ENCODE results near the gene DND1.
"Not testable (repeated sequence)": the region's sequence is repeated elsewhere in the genome, so short reads cannot be mapped to it uniquely, and the experiment has no call there.

DND1 gene

GRCh38 chr5:140673187-140673976 is at the start of gene DND1:
Gene DND1, minus strand, starts transcription at chr5:140673576. Its CDS starts 34 bp downstream, at chr5:140673542.
- no peaks in the 10 kb centered on the region for H3K79me2 ChIP-seq
- no peak within 1 kb of the TSS for H3K27ac ChIP-seq
- H3K4me3 ChIP-seq (ENCODE audit: low read depth, low read length) = no peak within 1 kb of the TSS
- H2AFZ ChIP-seq = peak within 1 kb of the TSS; percentile 8
- H3K9me3 ChIP-seq (ENCODE audit: control insufficient read depth, low read length) = no peaks in the 10 kb centered on the region
- H3K4me1 ChIP-seq = no peaks in the 10 kb centered on the region
- no peak within 1 kb of the TSS for H3K9ac ChIP-seq
- TF ChIP-seq CTCF (IDR thresholded peaks at IDR 0.05) = no peak
- H3K27me3 ChIP-seq (ENCODE audit: control insufficient read depth, insufficient read depth, low read length) = no peaks in the 10 kb centered on the region
- no peak within 1 kb of the TSS for H3K4me2 ChIP-seq (ENCODE audit: low read length)
- H3K36me3 ChIP-seq (ENCODE audit: control insufficient read depth, insufficient read depth, low read length) = no peaks in the 10 kb centered on the region

- not testable (repeated sequence) for H3K4me3 ChIP-seq (ENCODE audit: low read depth, low read length); H3K9ac ChIP-seq; H3K27ac ChIP-seq; H2AFZ ChIP-seq; H3K4me2 ChIP-seq (ENCODE audit: low read length); H3K36me3 ChIP-seq (ENCODE audit: control insufficient read depth, insufficient read depth, low read length); H3K9me3 ChIP-seq (ENCODE audit: control insufficient read depth, low read length); H3K27me3 ChIP-seq (ENCODE audit: control insufficient read depth, insufficient read depth, low read length); H3K79me2 ChIP-seq; H3K4me1 ChIP-seq
These were observed 48.0 kb upstream of the DND1 start for GRCh38 chr5:140721395-140721794.

- not testable (repeated sequence) for H3K9me3 ChIP-seq (ENCODE audit: control insufficient read depth, low read length); H3K4me1 ChIP-seq; H3K4me3 ChIP-seq (ENCODE audit: low read depth, low read length); H3K79me2 ChIP-seq; H3K4me2 ChIP-seq (ENCODE audit: low read length); H3K9ac ChIP-seq; H3K36me3 ChIP-seq (ENCODE audit: control insufficient read depth, insufficient read depth, low read length); H2AFZ ChIP-seq; H3K27me3 ChIP-seq (ENCODE audit: control insufficient read depth, insufficient read depth, low read length); H3K27ac ChIP-seq
These were observed 47.4 kb upstream of the DND1 start for GRCh38 chr5:140720738-140721137.

GRCh38 chr5:140718266-140718592 is 44.9 kb upstream of the DND1 start:
- Histone ChIP-seq H3K27me3 (ENCODE audit: control insufficient read depth, insufficient read depth, low read length) (no peaks in the 10 kb centered on the region), H3K4me2 (ENCODE audit: low read length) (no peak overlapping the region), H2AFZ (no peak overlapping the region), H3K9me3 (ENCODE audit: control insufficient read depth, low read length) (no peaks in the 10 kb centered on the region), H3K4me1 (no peaks in the 10 kb centered on the region), H3K4me3 (ENCODE audit: low read depth, low read length) (no peak overlapping the region), H3K27ac (no peak overlapping the region), H3K36me3 (ENCODE audit: control insufficient read depth, insufficient read depth, low read length) (no peaks in the 10 kb centered on the region), H3K9ac (no peak overlapping the region), H3K79me2 (no peaks in the 10 kb centered on the region)
- no peak for TF ChIP-seq CTCF (IDR thresholded peaks at IDR 0.05)

GRCh38 chr5:140716238-140716637 is 42.9 kb upstream of the DND1 start:
- not testable (repeated sequence) for H3K9ac ChIP-seq; H3K27ac ChIP-seq; H3K4me2 ChIP-seq (ENCODE audit: low read length); H3K4me3 ChIP-seq (ENCODE audit: low read depth, low read length); H3K9me3 ChIP-seq (ENCODE audit: control insufficient read depth, low read length); H3K36me3 ChIP-seq (ENCODE audit: control insufficient read depth, insufficient read depth, low read length); H2AFZ ChIP-seq; H3K27me3 ChIP-seq (ENCODE audit: control insufficient read depth, insufficient read depth, low read length); H3K79me2 ChIP-seq; H3K4me1 ChIP-seq

- Histone ChIP-seq H3K79me2 (no peaks in the 10 kb centered on the region), H3K27me3 (ENCODE audit: control insufficient read depth, insufficient read depth, low read length) (no peaks in the 10 kb centered on the region), H2AFZ (no peak overlapping the region), H3K9ac (no peak overlapping the region), H3K4me2 (ENCODE audit: low read length) (no peak overlapping the region), H3K4me3 (ENCODE audit: low read depth, low read length) (no peak overlapping the region), H3K9me3 (ENCODE audit: control insufficient read depth, low read length) (no peaks in the 10 kb centered on the region), H3K36me3 (ENCODE audit: control insufficient read depth, insufficient read depth, low read length) (no peaks in the 10 kb centered on the region), H3K27ac (no peak overlapping the region), H3K4me1 (no peaks in the 10 kb centered on the region)
- TF ChIP-seq CTCF (IDR thresholded peaks at IDR 0.05) = no peak
These were observed 40.3 kb upstream of the DND1 start for GRCh38 chr5:140713562-140714094.

Data from parathyroid adenoma (tissue), 2 donors.